OCI-LY7 (cell line): ENCODE data around the gene CYP19A1. TPM values are rescaled to one million over a fixed set of nuclear protein-coding genes. Genes with fewer than 3 reads are reported as not detected.

ENCODE experiments used
- BruUV-seq: library from RNA; stranded (reverse); fragments of 400-500 nt; replicated peaks from 2 replicates; lab custom pipeline; 2021; lab: Mats Ljungman, UMichigan
- CTCF ChIA-PET: fragments of 300-600 bp; sonication (Branson Sonifier 250); formaldehyde crosslinking; loops from one replicate; lab custom pipeline; 2022; ENCODE audit warnings: antibody characterized with exemption; ENCODE audit not compliant: unreplicated experiment; lab: Charles Lee
- POLR2A ChIA-PET: fragments of 300-600 bp; sonication (Branson Sonifier 250); formaldehyde crosslinking; loops from one replicate; lab custom pipeline; 2022; ENCODE audit warnings: antibody characterized with exemption; lab: Charles Lee
- DNase-seq: peaks from one replicate; pipeline ENCODE4 v3.0.0-alpha.2; 2015; ENCODE audit warnings: low spot score
- H2AFZ ChIP-seq: fragments of 200-600 bp; sonication (generic), shearing (Covaris generic); 2 replicates; pipeline ENCODE4 v1.6.1; 2014; ENCODE audit warnings: mild to moderate bottlenecking, antibody characterized with exemption, low read length, moderate library complexity
- H3K27ac ChIP-seq: fragments of 200-600 bp; sonication (generic); 2 replicates; pipeline ENCODE4 v1.5.1; 2014; ENCODE audit warnings: mixed run types, low read depth, mild to moderate bottlenecking, moderate library complexity, low read length, inconsistent platforms; ENCODE audit not compliant: poor library complexity, severe bottlenecking
- H3K36me3 ChIP-seq: fragments of 200-600 bp; sonication (generic); 2 replicates; pipeline ENCODE4 v1.6.1; 2014; ENCODE audit warnings: mild to moderate bottlenecking, antibody characterized with exemption, low read length, moderate library complexity, mixed read lengths; ENCODE audit not compliant: insufficient read depth
- H3K4me1 ChIP-seq: fragments of 200-600 bp; sonication (generic); 2 replicates; pipeline ENCODE4 v1.5.1; 2014; ENCODE audit warnings: mild to moderate bottlenecking, low read length; ENCODE audit not compliant: insufficient read depth, poor library complexity, severe bottlenecking
- H3K4me2 ChIP-seq: fragments of 200-600 bp; sonication (generic); 2 replicates; pipeline ENCODE4 v1.6.1; 2014; ENCODE audit warnings: mild to moderate bottlenecking, low read length
- H3K4me3 ChIP-seq: fragments of 200-600 bp; sonication (generic); 2 replicates; pipeline ENCODE4 v1.5.1; 2014; ENCODE audit warnings: mild to moderate bottlenecking, low read depth, low read length; ENCODE audit not compliant: poor library complexity, severe bottlenecking
- H3K79me2 ChIP-seq: fragments of 200-600 bp; sonication (generic); 2 replicates; pipeline ENCODE4 v1.6.1; 2016; ENCODE audit warnings: low read depth, mild to moderate bottlenecking, low read length, moderate library complexity, mixed read lengths; ENCODE audit not compliant: insufficient read depth
- H3K9me2 ChIP-seq: fragments of 200-600 bp; sonication (generic); 2 replicates; pipeline ENCODE4 v1.6.1; 2016; ENCODE audit warnings: mild to moderate bottlenecking, low read length, mixed read lengths; ENCODE audit not compliant: insufficient read depth
- H3K9me3 ChIP-seq: fragments of 200-600 bp; sonication (generic); 2 replicates; pipeline ENCODE4 v1.6.1; 2014; ENCODE audit warnings: mild to moderate bottlenecking, mixed run types, low read length, mixed read lengths
- H4K20me1 ChIP-seq: fragments of 200-600 bp; sonication (generic); 2 replicates; pipeline ENCODE4 v1.6.1; 2014; ENCODE audit warnings: mild to moderate bottlenecking, antibody characterized with exemption, low read length, moderate library complexity, mixed read lengths; ENCODE audit not compliant: insufficient read depth
- EZH2phosphoT487 ChIP-seq: fragments of 200-600 bp; sonication (generic); IDR thresholded peaks from 2 replicates; pipeline ENCODE4 v1.6.1; 2018; ENCODE audit warnings: low read depth, borderline replicate concordance, mild to moderate bottlenecking, mixed run types, antibody characterized with exemption, low read length, moderate library complexity, mixed read lengths
- intact Hi-C: fragments of 100-400 bp; cut with micrococcal nuclease; formaldehyde crosslinking; loops from one replicate; pipeline ENCODE4 v1.10.0; 2022; ENCODE audit not compliant: unreplicated experiment
- total RNA-seq, 2 experiments: library from RNA; depleted of rRNA in 1 of 2; stranded (reverse); fragments of >200 nt in 1 of 2; shearing (Covaris generic) in 1 of 2; gene quantifications; 2 replicates each; pipeline ENCODE4 v1.2.3, GENCODE V29; 2014 to 2022
- TF ChIP-seq, protein P1 (sequence below): fragments of 200-600 bp; sonication (generic); conservative IDR thresholded peaks from 2 replicates; pipeline ENCODE4 v1.5.1; 2014; ENCODE audit warnings: mild to moderate bottlenecking, antibody characterized with exemption, low read length, moderate library complexity, mixed read lengths

Gene CYP19A1
- total RNA-seq, 2 experiments from 2014 or later = 0.13 TPM; not detected in 1

DNA sequence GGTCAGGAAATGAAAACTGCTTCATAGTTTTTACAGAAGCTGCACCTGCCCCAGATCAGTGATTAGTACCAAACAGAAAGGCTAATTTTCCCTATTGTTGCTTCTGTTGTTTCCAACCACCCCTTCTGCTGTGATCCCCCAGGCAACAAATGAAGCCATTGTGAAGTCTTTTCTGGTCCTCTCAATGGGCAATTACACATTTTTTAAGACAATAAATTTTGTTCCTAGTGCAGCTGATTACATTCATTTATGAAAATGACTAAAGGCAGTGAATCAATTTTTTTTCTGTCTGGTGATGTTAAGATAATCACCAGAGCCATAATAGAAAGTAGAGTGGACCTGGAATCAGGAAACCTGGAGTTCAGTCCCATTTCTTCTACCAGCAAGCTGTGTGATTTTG, 35.7 kb upstream of the CYP19A1 start:
- H3K79me2 ChIP-seq = no peaks in the 10 kb centered on the region
- no peak overlapping the region for H3K4me3 ChIP-seq
- POLR2A ChIA-PET = no interaction called here
- H3K9me2 ChIP-seq = no peaks in the 10 kb centered on the region
- H3K4me2 ChIP-seq = no peak overlapping the region
- H4K20me1 ChIP-seq = no peaks in the 10 kb centered on the region
- no peak overlapping the region for H3K27ac ChIP-seq
- TF ChIP-seq, protein P1, sequence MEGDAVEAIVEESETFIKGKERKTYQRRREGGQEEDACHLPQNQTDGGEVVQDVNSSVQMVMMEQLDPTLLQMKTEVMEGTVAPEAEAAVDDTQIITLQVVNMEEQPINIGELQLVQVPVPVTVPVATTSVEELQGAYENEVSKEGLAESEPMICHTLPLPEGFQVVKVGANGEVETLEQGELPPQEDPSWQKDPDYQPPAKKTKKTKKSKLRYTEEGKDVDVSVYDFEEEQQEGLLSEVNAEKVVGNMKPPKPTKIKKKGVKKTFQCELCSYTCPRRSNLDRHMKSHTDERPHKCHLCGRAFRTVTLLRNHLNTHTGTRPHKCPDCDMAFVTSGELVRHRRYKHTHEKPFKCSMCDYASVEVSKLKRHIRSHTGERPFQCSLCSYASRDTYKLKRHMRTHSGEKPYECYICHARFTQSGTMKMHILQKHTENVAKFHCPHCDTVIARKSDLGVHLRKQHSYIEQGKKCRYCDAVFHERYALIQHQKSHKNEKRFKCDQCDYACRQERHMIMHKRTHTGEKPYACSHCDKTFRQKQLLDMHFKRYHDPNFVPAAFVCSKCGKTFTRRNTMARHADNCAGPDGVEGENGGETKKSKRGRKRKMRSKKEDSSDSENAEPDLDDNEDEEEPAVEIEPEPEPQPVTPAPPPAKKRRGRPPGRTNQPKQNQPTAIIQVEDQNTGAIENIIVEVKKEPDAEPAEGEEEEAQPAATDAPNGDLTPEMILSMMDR = no peak
- TF ChIP-seq EZH2phosphoT487 = no peak
- DNase-seq = no peak
- no peaks in the 10 kb centered on the region for H3K4me1 ChIP-seq
- no peaks in the 10 kb centered on the region for H3K36me3 ChIP-seq
- no peak overlapping the region for H2AFZ ChIP-seq
- CTCF ChIA-PET = no interaction called here
- H3K9me3 ChIP-seq = no peaks in the 10 kb centered on the region
- no TSS peak for BruUV-seq
- intact Hi-C loops = no loop called here

- Histone ChIP-seq H3K4me1 (no peaks in the 10 kb centered on the region), H3K9me3 (no peaks in the 10 kb centered on the region), H2AFZ (no peak overlapping the region), H4K20me1 (no peaks in the 10 kb centered on the region), H3K4me2 (no peak overlapping the region), H3K36me3 (no peaks in the 10 kb centered on the region), H3K79me2 (no peaks in the 10 kb centered on the region), H3K9me2 (no peaks in the 10 kb centered on the region), H3K4me3 (no peak overlapping the region), H3K27ac (no peak overlapping the region)
- ChIA-PET POLR2A (no interaction called here), CTCF (no interaction called here)
- TF ChIP-seq EZH2phosphoT487 = no peak
- TF ChIP-seq, protein P1 = no peak
- intact Hi-C loops = no loop called here
- no TSS peak for BruUV-seq
- DNase-seq = no peak
These were observed 32.9 kb upstream of the CYP19A1 start for GRCh38 chr15:51371266-51371665.

DNA sequence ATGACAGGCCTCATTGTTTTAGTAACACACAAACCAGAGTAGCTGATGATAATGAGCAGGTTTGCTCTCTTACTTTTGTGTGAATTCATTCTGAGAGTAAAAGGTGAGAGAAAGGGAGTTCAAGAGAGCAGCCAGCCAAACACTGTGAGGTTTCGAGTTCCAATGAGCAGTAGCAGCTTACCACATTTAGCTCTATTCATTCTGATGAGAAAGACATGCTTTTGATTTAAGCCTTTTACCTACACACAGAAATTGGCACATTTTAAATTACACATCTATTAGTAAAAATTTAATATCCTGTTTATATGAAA, 31.0 kb upstream of the CYP19A1 start:
- no TSS peak for BruUV-seq
- H4K20me1 ChIP-seq = no peaks in the 10 kb centered on the region
- H3K9me2 ChIP-seq = no peaks in the 10 kb centered on the region
- intact Hi-C loops = no loop called here
- no peaks in the 10 kb centered on the region for H3K79me2 ChIP-seq
- H3K9me3 ChIP-seq = no peaks in the 10 kb centered on the region
- H3K4me1 ChIP-seq = no peaks in the 10 kb centered on the region
- ChIA-PET CTCF (no interaction called here), POLR2A (interaction anchor here (0.7 kb wide), 1 partner anchor 17 kb away, joined by 3 read pairs; no protein-coding TSS in a partner anchor)
- TF ChIP-seq EZH2phosphoT487 = no peak
- TF ChIP-seq, protein P1 = no peak
- H3K27ac ChIP-seq = no peak overlapping the region
- no peaks in the 10 kb centered on the region for H3K36me3 ChIP-seq
- H3K4me3 ChIP-seq = no peak overlapping the region
- H3K4me2 ChIP-seq = no peak overlapping the region
- no peak for DNase-seq
- no peak overlapping the region for H2AFZ ChIP-seq
